Putamen (tissue), 1 donor: ENCODE results near the gene ZDHHC18.
"Not testable (repeated sequence)": the region's sequence is repeated elsewhere in the genome, so short reads cannot be mapped to it uniquely, and the experiment has no call there.

Experiments
- DNase-seq: peaks from one replicate; pipeline ENCODE4 v3.0.0-alpha.2; 2016; ENCODE audit warnings: low spot score

ZDHHC18 gene

GRCh38 chr1:26832249-26832960 is 5.9 kb downstream of the ZDHHC18 start:
- DNase-seq = no peak

- no peak for DNase-seq
Observed at GRCh38 chr1:26833432-26834405, 7.2 kb downstream of the ZDHHC18 start.

- not testable (repeated sequence) for DNase-seq
Observed at GRCh38 chr1:26837665-26838064, 11.2 kb downstream of the ZDHHC18 start.

- DNase-seq = no peak
Observed at GRCh38 chr1:26838474-26839338, 12.2 kb downstream of the ZDHHC18 start.

GRCh38 chr1:26839339-26839722 is 12.8 kb downstream of the ZDHHC18 start:
- DNase-seq = no peak

GRCh38 chr1:26839779-26840178 is 13.3 kb downstream of the ZDHHC18 start:
- no peak for DNase-seq

GRCh38 chr1:26844424-26845196 is 18.1 kb downstream of the ZDHHC18 start:
- no peak for DNase-seq

GRCh38 chr1:26847826-26848225 is 21.3 kb downstream of the ZDHHC18 start:
- not testable (repeated sequence) for DNase-seq

- no peak for DNase-seq
Observed at GRCh38 chr1:26848499-26848898, 22.0 kb downstream of the ZDHHC18 start.

GRCh38 chr1:26848941-26849774 is 22.7 kb downstream of the ZDHHC18 start:
- DNase-seq = no peak

GRCh38 chr1:26851106-26851684 is 24.7 kb downstream of the ZDHHC18 start:
- no peak for DNase-seq

- no peak for DNase-seq
Observed at GRCh38 chr1:26852701-26853100, 26.2 kb downstream of the ZDHHC18 start.

- DNase-seq = peak; percentile 72
Observed at GRCh38 chr1:26853156-26853555, 26.7 kb downstream of the ZDHHC18 start.

- no peak for DNase-seq
Observed at GRCh38 chr1:26853600-26853999, 27.1 kb downstream of the ZDHHC18 start.

GRCh38 chr1:26854906-26855305 is 28.4 kb downstream of the ZDHHC18 start:
- DNase-seq = no peak

GRCh38 chr1:26855636-26856035 is 29.1 kb downstream of the ZDHHC18 start:
- DNase-seq = no peak

- no peak for DNase-seq
Observed at GRCh38 chr1:26856181-26856580, 29.7 kb downstream of the ZDHHC18 start.

GRCh38 chr1:26856604-26857469 is 30.3 kb downstream of the ZDHHC18 start:
- DNase-seq = no peak

GRCh38 chr1:26857473-26858060 is 31.1 kb downstream of the ZDHHC18 start:
- DNase-seq = no peak
